H4 (cell line): ENCODE measurements around the gene MBOAT2. TPM values are rescaled to one million over a fixed set of nuclear protein-coding genes. Genes with fewer than 3 reads are reported as not detected.
A peak's percentile ranks its signal among the peaks of the same experiment; 100 is the strongest.

Source experiments
- DNase-seq: peaks from one replicate; pipeline ENCODE4 v3.0.0-alpha.2; 2015; ENCODE audit warnings: low spot score
- total RNA-seq: library from RNA; depleted of rRNA; stranded (reverse); fragments of >200 nt; shearing (Covaris generic); gene quantifications from 2 replicates; pipeline ENCODE4 v1.2.3, GENCODE V29; 2014; rRNA removed

Gene MBOAT2
- total RNA-seq, 1 experiment from 2014 or later = 26.9 TPM

GRCh38 chr2:8821276-8822217 lies 181.9 kb downstream of the MBOAT2 start:
- DNase-seq = no peak

- DNase-seq = no peak
These were observed 183.5 kb downstream of the MBOAT2 start for GRCh38 chr2:8819948-8820347.

GRCh38 chr2:8819194-8819593 lies 184.3 kb downstream of the MBOAT2 start:
- no peak for DNase-seq

GRCh38 chr2:8817221-8817620 lies 186.3 kb downstream of the MBOAT2 start:
- DNase-seq = no peak

- no peak for DNase-seq
These were observed 196.4 kb downstream of the MBOAT2 start for GRCh38 chr2:8806885-8807704.

GRCh38 chr2:8805278-8806210 lies 197.9 kb downstream of the MBOAT2 start:
- no peak for DNase-seq

GRCh38 chr2:8803658-8804379 lies 199.7 kb downstream of the MBOAT2 start:
- peak; percentile 73 for DNase-seq

- no peak for DNase-seq
These were observed 200.7 kb downstream of the MBOAT2 start for GRCh38 chr2:8802741-8803140.

Other genes with a start within 250 kb of the MBOAT2 start
- gene KIDINS220, start 166.1 kb downstream of the MBOAT2 start, total RNA-seq = 12.1 and 12.4 TPM in 2 replicates
- gene ASAP2, start 203.1 kb upstream of the MBOAT2 start, total RNA-seq = 10.4 and 13.7 TPM in 2 replicates